ENCODE results near the gene DTHD1.

DNA sequence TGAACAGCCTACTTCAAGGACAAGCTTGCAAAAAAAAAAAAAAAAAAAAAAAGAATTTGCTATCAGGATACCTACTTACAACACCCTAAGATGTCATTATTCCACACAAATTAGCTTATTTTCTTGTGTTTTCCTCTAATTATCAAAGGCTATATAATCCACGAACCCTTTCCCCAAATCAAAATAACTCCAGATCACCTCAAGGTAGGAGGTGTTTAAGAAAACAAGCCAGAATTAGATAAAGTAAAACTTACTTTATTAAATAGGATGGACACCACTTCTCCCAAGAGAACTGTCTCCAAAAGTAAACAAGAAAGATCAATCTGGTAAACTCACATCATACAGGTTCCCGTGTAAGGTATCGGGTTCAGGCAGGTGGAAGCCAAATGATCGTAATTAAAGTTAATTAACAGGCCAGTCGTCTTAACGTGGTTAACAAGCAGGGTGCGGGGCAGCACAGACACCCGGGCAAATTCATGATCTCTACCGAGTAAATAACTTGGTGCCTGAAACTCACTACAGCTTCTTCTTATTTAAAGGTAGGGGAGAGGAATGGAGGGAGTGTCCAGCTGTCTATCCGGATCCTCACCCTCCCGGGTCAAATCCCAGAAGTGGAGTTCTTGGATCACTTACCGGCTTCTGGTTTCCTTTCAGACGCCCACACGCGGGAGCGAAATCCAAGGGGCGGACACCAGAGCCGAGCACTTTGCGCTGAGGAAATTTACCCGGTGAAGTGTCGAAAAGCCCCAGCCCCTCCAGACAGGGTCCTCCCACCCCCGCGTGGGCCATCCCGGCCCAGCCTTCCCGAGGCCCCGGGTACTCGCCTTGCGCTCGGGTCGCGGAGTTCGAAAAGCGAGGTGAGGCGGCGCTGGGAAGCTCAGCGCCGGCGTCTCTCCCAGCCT lies 37.8 kb upstream of the DTHD1 start:
- TF ChIP-seq CTCF (IDR thresholded peaks at IDR 0.05; ENCODE audit: insufficient read depth, low read depth, low read length) (no peak), EZH2 (IDR thresholded peaks at IDR 0.05; ENCODE audit: insufficient read depth, low read length) (no peak)

Measured in astrocyte (in vitro differentiated cells and primary cell).